IgD-negative memory B cell (primary cell): ENCODE measurements around the gene HRK. TPM values are rescaled to one million over a fixed set of nuclear protein-coding genes. Genes with fewer than 3 reads are reported as not detected.

Source experiments
- H3K27ac Mint-ChIP-seq, 3 donors: one replicate each; pipeline ENCODE4 v1.8.0; 2020 to 2022; ENCODE audit warnings: mild to moderate bottlenecking in 3 of 3, mixed read lengths in 3 of 3, moderate library complexity in 1 of 3
- H3K27me3 Mint-ChIP-seq: one replicate; pipeline ENCODE4 v1.8.0; 2021; ENCODE audit warnings: mixed read lengths
- H3K36me3 Mint-ChIP-seq: one replicate; pipeline ENCODE4 v1.8.0; 2020; ENCODE audit warnings: mild to moderate bottlenecking, mixed read lengths
- H3K4me1 Mint-ChIP-seq, 3 donors: one replicate each; pipeline ENCODE4 v1.8.0; 2020 to 2022; ENCODE audit warnings: mixed read lengths in 3 of 3, mild to moderate bottlenecking in 1 of 3
- H3K4me3 Mint-ChIP-seq, 4 donors: one replicate each; pipeline ENCODE4 v1.8.0; 2020 to 2022; ENCODE audit warnings: mild to moderate bottlenecking in 4 of 4, mixed read lengths in 4 of 4, moderate library complexity in 3 of 4
- H3K9me3 Mint-ChIP-seq, 3 donors: one replicate each; pipeline ENCODE4 v1.8.0; 2020 to 2021; ENCODE audit warnings: mixed read lengths in 3 of 3, mild to moderate bottlenecking in 1 of 3
- polyA plus RNA-seq: library from polyadenylated mRNA; unstranded; fragments of 300-500 nt; fragmentation: Illumina TruSeq; gene quantifications from one replicate; pipeline ENCODE4 v1.2.3, GENCODE V29; 2021

The HRK gene
- polyA plus RNA-seq: 3.7 TPM

DNA sequence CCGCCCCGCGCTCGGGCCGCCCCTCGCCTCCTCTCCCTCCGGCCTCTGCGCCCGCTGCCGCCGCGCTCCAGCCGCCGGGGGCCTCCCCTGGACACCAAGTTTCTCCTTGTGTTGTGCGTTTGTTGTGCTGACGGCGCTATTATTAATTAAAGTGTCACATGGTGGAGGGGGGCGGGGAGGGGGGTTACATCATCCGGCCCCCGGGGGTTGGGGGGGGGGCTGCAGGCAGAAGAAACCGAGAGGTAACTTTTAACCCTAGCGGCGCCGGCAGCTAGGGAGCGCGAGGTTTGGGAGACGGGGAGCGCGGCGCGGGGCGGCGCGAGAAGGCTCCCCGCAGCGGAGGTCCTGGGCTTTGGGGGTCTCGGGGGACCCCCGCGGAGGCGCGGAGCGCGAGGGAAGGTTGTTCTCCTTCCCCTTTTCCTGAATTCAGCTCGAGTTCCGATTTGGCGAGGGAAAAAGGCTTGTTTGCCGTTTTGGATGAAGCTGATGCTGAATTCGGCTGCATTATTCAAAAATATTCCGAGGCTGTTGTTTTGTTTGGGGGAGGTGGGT is at the start of gene HRK:
Gene HRK, minus strand, starts transcription at position 117 of the 552 bp plus-strand sequence. CDS start 134 bp downstream, outside the sequence.
- peaks cover 2% of the 10 kb centered on the region for H3K36me3 Mint-ChIP-seq
- H3K27me3 Mint-ChIP-seq: peaks cover 46% of the 10 kb centered on the region
- peaks cover 22 to 32% (median 30%) of the 10 kb centered on the region in 3 donors for H3K4me1 Mint-ChIP-seq
- H3K9me3 Mint-ChIP-seq: peaks cover 0 to 1% (median 0%) of the 10 kb centered on the region in 3 donors
- peak within 1 kb of the TSS in 2 of 3 donors; percentile 28 to 80 for H3K27ac Mint-ChIP-seq
- H3K4me3 Mint-ChIP-seq: peak within 1 kb of the TSS; percentile 89 to 94 (median 92)

DNA sequence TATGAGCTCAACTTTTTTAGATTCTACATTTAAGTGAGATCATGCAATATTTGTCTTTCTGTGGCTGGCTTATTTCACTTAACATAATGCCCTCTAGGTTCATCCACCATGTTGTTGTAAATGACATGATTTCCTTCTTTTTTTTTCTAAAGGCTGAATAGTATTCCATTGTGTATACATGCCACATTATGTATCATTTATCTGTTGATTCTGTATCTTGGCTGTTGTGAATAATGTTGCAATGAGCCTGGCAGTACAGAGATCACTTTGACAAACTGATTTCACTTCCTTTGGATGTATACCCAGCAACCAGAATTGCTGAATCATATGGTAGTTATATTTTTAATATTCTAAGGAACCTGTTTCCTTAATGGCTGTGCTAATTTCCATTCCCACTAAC is 48.6 kb upstream of the HRK start:
- Mint-ChIP-seq H3K27ac (no peak overlapping the region), H3K36me3 (peaks cover 10% of the 10 kb centered on the region), H3K9me3 (no peaks in the 10 kb centered on the region), H3K27me3 (no peaks in the 10 kb centered on the region), H3K4me3 (no peak overlapping the region), H3K4me1 (peaks cover 23 to 32% (median 27%) of the 10 kb centered on the region in 3 donors)

DNA sequence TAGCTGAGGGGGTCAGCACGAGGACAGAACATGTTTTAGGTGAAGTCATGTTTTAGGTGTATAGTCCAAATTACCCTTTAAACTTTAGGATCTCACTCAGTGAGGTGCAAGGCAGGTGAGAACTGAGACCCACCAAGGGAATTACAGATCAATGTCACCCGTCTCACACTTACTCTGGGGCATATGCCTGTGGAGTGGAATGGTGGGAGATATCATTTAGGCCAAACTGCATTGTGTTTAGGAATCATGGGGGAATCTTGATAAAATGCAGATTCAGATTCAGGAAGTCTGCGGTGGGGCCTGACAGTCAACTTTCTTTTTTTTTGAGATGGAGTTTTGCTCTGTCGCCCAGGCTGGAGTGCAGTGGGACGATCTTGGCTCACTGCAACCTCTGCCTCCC is 47.3 kb upstream of the HRK start:
- Mint-ChIP-seq H3K36me3 (peaks cover 7% of the 10 kb centered on the region), H3K9me3 (no peaks in the 10 kb centered on the region), H3K4me1 (peaks cover 30 to 36% (median 34%) of the 10 kb centered on the region in 3 donors), H3K27ac (no peak overlapping the region), H3K4me3 (no peak overlapping the region), H3K27me3 (no peaks in the 10 kb centered on the region)

DNA sequence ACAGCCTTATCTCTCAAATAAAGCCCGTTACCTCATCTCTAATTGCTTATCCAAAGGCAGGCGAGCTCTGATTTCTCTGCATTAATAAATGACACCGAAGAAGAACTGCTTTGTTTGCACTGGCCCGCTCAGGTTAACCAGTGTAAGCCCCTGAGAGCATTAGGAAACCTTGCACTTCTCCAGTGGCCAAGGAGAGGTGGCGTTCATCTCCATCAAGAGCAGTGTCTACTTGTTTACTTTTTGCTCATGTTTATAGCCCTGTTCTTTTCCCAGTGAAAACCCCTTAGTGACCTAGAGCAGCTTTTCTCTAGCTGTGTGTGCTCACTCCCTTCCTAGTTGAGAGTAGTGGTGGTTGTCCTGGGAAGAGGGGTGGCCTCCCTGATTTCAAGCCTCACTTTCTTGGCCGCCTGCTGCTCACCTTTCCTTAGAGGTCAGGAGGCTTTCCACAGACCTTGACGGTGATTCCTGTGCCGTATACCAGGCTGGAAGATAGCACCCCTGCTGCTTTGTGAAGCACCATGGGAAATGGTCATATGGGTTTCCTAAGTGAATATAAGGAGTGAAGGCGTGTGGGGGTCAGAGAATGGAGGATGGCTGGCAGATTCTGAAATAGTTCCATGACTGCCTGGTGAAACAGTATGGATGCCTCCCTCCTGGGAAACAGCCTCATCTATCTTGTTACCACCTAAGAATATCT is 46.2 kb upstream of the HRK start:
- H3K4me1 Mint-ChIP-seq: peaks cover 34 to 35% (median 35%) of the 10 kb centered on the region in 3 donors
- no peak overlapping the region for H3K27ac Mint-ChIP-seq
- H3K27me3 Mint-ChIP-seq: no peaks in the 10 kb centered on the region
- H3K4me3 Mint-ChIP-seq: no peak overlapping the region
- H3K9me3 Mint-ChIP-seq: no peaks in the 10 kb centered on the region
- peaks cover 7% of the 10 kb centered on the region for H3K36me3 Mint-ChIP-seq

DNA sequence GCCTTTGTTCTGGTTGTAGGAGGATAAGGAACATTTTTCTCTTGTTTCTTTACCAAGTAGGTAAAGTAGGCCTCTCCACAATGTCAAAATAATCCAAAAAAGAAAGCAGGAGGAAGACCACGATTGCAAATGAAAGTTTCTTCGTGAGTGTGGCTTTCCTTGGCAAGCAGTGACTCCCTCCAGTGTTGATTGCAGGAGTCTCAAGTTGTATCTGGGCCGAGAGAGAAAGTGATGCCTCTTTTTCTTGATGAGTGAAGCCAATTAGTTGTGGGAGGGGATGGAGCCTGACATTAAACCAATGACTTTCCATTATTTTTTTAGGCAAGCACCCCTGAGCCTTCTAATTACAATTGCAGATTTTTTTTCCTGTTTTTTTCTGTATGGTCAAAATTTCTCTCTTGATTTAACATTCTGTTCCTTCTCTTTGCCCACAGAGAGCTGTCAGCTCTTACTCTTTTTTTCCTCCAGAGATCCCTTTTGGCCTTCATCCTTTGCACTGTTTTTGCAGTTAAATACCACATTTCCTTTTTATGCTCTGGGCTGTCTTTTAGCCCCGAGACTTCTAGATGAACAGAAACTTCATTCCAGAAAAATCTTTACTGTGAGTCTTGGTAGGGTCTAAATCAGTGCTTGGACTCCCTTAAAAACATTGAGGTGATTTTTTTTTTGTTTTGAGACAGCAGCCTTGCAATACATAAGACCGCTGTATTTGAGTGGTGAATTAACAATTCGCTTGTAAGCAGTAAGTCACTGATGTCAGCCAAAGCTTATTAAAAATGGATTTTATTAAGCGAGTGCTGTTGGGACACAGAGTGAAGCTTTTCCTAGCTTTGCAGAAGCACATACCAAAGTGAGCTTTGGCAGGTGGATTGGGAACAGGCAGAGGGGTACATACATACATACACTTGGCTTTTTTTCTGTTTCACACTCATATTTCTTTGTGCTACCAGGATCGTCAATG is 45.3 kb upstream of the HRK start:
- Mint-ChIP-seq H3K4me3 (peak overlapping the region in 1 of 4 donors; percentile 29), H3K27ac (no peak overlapping the region), H3K4me1 (peaks cover 33 to 36% (median 34%) of the 10 kb centered on the region in 3 donors)

DNA sequence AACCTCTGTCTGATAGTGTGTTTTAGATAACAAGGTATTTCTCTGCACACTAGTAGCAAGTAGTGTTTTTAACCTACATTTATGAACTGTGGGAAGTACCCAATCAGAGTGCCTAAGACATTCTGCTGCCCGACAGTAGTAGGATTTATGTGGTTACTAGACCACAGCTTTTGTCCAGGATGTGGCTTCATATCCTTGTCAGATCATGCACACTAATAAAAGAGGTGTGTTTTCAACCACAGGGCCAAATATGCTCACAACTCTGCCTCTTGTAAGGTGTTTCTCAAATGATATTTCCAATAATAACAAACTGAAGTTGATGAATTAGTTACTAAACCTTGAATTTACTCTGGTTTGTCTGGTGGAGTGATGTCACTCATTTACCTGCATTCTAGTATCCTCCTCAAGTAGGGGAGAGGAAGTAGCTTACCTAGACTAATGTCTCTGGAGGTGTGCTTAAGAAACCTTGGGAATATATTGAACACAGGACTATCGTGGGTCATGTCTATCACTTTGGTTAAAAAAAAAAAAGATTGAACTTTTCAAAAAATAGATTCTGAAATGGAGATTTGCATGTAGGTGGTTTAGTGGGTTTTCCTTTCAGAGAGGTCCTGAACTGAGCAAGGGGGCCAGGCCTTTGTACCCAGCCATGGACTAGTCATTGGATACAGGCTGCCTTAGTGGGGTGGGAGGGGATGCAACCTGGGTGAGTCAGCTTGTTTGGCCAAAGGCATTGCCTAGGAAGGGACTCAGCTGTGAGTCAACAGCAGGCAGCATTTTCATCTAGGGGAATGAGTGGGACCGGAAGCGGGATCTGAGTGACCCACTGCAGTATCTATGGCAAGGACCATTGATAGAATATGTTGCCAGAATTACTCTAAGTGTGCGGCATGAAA is 43.6 kb upstream of the HRK start:
- Mint-ChIP-seq H3K4me1 (peaks cover 43 to 46% (median 46%) of the 10 kb centered on the region in 3 donors), H3K27me3 (no peaks in the 10 kb centered on the region), H3K27ac (no peak overlapping the region), H3K9me3 (no peaks in the 10 kb centered on the region), H3K36me3 (peaks cover 7% of the 10 kb centered on the region), H3K4me3 (peak overlapping the region in 2 of 4 donors; percentile 49)

More for the DNA sequence above, 45.3 kb upstream of the HRK start:
- H3K27me3 Mint-ChIP-seq: no peaks in the 10 kb centered on the region
- H3K9me3 Mint-ChIP-seq: no peaks in the 10 kb centered on the region
- peaks cover 7% of the 10 kb centered on the region for H3K36me3 Mint-ChIP-seq

DNA sequence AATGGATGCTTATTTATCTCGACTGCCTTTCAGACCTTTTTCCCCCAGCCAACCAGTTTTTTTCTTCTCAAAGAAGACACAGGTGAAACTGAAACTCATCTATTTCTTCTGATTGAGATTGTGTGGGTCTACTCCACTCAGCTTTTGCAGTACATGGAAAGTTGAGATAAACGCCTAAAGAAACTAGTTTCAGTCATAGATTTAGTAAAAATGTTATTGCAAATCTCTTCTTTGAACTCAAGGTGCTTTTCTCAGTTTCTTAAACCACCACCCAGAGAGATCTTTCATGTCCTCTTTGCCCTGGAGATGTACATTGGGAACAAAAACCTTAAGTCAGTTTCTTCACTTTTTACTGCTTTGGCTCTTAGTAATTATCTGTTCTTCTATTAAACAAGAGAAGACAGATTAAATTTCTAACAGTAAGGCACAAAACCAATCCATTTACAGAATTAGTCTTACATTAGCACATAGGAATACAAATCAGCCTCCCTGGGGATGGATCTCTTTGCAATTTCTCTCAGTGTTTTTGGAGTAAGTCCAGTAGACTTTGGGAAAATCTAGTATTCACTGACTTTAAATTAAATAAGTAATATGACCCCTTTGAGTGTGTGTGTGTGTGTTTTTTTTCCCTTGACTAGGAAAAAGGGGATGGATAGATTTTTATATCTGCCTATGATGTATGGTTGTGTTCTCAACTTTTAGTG is 41.1 kb upstream of the HRK start:
- H3K27me3 Mint-ChIP-seq: no peaks in the 10 kb centered on the region
- peak overlapping the region in 2 of 4 donors; percentile 28 to 59 for H3K4me3 Mint-ChIP-seq
- H3K36me3 Mint-ChIP-seq: peaks cover 2% of the 10 kb centered on the region
- peaks cover 0 to 3% (median 0%) of the 10 kb centered on the region in 3 donors for H3K9me3 Mint-ChIP-seq
- peak overlapping the region in 2 of 3 donors; percentile 39 to 56 for H3K27ac Mint-ChIP-seq
- peaks cover 53 to 59% (median 55%) of the 10 kb centered on the region in 3 donors for H3K4me1 Mint-ChIP-seq

DNA sequence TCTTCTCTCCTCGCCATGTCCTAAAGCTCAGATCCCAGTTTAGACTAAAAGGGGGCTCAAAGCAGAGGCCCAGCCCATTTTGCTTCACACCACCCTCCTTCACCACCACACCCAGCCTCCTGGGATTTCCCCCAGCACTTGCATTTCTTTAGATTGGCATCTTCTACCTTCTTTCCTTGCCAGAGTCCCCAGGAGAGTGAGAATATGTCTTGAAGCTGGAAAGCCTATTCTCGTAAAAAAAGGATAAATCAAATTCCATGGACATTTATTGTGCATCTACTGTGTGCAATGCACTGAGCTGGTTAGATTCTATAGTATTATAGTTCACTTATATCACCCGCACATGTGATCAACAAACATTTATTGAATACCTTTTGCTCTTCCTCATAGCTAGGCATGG is 39.7 kb upstream of the HRK start:
- H3K4me1 Mint-ChIP-seq: peaks cover 54 to 65% (median 56%) of the 10 kb centered on the region in 3 donors
- no peaks in the 10 kb centered on the region for H3K27me3 Mint-ChIP-seq
- H3K36me3 Mint-ChIP-seq: no peaks in the 10 kb centered on the region
- H3K9me3 Mint-ChIP-seq: peaks cover 0 to 6% (median 0%) of the 10 kb centered on the region in 3 donors
- peak overlapping the region in 2 of 4 donors; percentile 49 for H3K4me3 Mint-ChIP-seq
- H3K27ac Mint-ChIP-seq: no peak overlapping the region

DNA sequence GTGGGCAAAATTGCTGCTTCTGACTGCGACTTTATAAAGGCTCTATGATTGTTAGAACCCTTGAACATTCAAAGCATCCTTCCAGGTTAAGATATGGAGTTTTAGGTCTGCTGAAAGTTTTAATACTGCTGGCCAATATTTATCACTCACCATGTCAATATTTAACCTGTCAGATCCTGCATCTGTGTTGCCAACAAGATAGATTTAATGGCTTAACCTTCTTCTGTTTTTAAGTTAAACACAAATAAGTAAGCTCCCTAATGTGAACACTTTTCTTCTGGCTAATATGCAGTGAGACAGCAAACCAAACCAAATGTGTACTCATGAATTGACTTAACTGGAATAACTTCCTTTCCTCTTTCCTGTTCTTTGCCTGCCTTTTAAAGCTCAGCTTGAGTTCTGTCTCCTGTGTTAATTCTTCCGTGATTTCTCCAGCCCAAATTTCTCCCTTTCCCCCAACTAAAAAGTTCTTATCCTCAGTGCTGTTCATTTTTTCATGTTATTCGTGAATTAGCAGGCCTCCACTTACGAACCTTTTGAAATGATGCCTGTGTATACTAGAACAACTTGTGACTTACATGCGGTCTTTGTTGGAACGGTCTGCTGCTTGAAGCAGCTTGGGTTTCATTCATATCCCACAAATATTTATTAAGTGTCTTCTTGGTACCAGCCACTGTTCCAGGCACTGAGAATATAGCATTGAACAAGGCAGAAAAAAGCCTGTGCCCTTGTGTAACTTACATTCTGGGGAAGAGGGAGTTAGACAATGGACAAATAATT is 38.7 kb upstream of the HRK start:
- Mint-ChIP-seq H3K27me3 (no peaks in the 10 kb centered on the region), H3K9me3 (peaks cover 0 to 6% (median 0%) of the 10 kb centered on the region in 3 donors), H3K4me1 (peaks cover 49 to 65% (median 55%) of the 10 kb centered on the region in 3 donors), H3K27ac (peak overlapping the region in 1 of 3 donors; percentile 39), H3K36me3 (no peaks in the 10 kb centered on the region), H3K4me3 (peak overlapping the region in 2 of 4 donors; percentile 10 to 74)

DNA sequence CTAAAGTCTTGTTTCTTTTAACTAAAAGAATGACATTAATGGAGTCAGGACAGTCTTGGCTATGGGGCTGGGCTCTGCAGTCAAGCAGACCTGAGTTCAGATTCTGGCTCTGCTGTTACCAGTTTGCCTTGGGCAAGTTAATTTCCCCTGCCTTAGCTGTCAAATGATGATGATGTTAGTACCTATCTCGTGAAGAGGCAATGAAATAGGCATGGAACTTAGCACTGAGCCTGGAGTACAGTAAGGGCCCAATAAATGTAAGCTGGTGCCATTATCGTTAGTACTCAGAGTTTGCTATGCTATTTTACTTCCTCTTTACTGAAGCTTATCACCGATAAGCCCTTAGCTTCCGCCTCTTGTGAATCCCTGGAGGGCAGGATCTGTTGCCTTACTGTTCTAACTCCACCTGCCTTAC is 38.0 kb upstream of the HRK start:
- Mint-ChIP-seq H3K36me3 (peaks cover under 1% of the 10 kb centered on the region), H3K27me3 (no peaks in the 10 kb centered on the region), H3K4me3 (peak overlapping the region in 2 of 4 donors; percentile 10 to 19), H3K9me3 (peaks cover 0 to 6% (median 0%) of the 10 kb centered on the region in 3 donors), H3K27ac (peak overlapping the region in 1 of 3 donors; percentile 20), H3K4me1 (peaks cover 44 to 60% (median 49%) of the 10 kb centered on the region in 3 donors)

DNA sequence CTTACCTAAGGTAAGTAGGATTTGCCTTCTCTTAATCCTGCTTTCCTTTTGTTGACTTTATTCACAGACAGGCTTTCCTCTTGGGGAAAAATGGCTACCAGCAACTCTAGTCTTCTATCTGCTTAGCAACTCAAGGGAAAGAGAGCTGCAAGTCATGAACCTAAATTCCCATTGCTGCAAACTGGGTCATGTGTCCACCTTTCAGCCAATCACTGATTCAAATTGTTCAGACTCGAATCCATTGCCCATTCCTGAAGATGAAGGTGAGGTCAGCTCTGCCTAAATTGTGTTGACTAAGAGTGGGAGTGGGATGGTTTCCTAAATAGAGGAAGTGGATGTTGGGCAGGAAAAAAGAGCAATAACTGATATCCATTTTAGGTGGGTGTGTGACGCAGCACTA is 37.2 kb upstream of the HRK start:
- Mint-ChIP-seq H3K4me1 (peaks cover 47 to 62% (median 47%) of the 10 kb centered on the region in 3 donors), H3K9me3 (peaks cover 0 to 6% (median 0%) of the 10 kb centered on the region in 3 donors), H3K27ac (no peak overlapping the region), H3K36me3 (peaks cover 1% of the 10 kb centered on the region), H3K27me3 (no peaks in the 10 kb centered on the region), H3K4me3 (no peak overlapping the region)

DNA sequence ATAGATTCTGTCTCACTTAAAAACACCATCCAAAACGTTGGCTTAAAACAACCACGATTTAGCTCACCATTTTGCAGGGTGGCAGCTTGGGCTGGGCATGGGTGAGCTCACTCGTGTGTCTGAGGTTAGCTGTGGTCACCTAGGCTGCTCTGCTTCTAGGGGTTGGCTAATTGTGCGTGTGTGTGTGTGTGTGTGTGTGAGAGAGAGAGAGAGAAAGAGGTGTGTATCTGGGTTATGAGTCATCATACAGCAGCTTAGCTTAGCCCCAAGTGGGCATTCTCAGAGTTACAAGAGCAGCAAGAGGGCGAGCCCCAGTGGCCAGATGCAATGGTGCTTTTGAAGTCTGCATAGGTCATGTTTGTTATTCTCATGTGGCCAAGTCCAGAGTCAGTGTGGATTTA is 35.5 kb upstream of the HRK start:
- Mint-ChIP-seq H3K4me1 (peaks cover 39 to 60% (median 43%) of the 10 kb centered on the region in 3 donors), H3K27me3 (no peaks in the 10 kb centered on the region), H3K36me3 (peaks cover 1% of the 10 kb centered on the region), H3K9me3 (peaks cover 0 to 6% (median 0%) of the 10 kb centered on the region in 3 donors), H3K4me3 (peak overlapping the region in 2 of 4 donors; percentile 30 to 81), H3K27ac (peak overlapping the region in 1 of 3 donors; percentile 96)

DNA sequence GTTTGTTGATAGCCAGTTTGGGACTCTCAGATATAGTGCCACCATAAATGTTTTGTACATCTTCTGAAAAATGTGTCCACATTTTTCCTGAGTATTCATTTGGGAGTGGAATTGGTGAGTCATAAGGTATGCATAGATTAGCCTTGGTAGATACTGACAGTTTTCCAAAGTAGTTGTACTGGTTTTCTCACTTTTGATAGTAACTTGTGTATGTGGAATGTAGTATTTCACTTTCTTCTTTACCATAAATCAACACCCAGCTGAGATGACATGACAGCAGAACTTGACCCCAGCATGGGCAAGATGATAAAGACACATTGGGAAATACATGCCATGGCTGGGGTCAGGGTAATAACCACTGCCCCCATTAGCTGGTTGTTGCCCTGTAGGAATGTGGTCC is 34.9 kb upstream of the HRK start:
- H3K4me1 Mint-ChIP-seq: peaks cover 38 to 60% (median 44%) of the 10 kb centered on the region in 3 donors
- H3K4me3 Mint-ChIP-seq: peak overlapping the region in 1 of 4 donors; percentile 61
- peaks cover 1% of the 10 kb centered on the region for H3K36me3 Mint-ChIP-seq
- H3K27me3 Mint-ChIP-seq: no peaks in the 10 kb centered on the region
- peaks cover 0 to 6% (median 0%) of the 10 kb centered on the region in 3 donors for H3K9me3 Mint-ChIP-seq
- H3K27ac Mint-ChIP-seq: no peak overlapping the region
